SK-N-SH treated with all-trans-retinoic acid at 6 μM for 48 hours (cell line): ENCODE results near the gene RINL.

Source experiments
- ATAC-seq: fragments of 200-7000 bp; cut with Tn5 transposase; 3 replicates; pipeline ENCODE4 v1.9.1; 2020; ENCODE audit warnings: mild to moderate bottlenecking, moderate library complexity
- BACH2 ChIP-seq: fragments of 250-450 bp; sonication (Bioruptor Pico); IDR thresholded peaks from 2 replicates; pipeline ENCODE4 v1.9.0; 2021; ENCODE audit warnings: mild to moderate bottlenecking, borderline replicate concordance
- CREB5 ChIP-seq: fragments of 250-450 bp; sonication (Bioruptor Pico); IDR thresholded peaks from 2 replicates; pipeline ENCODE4 v1.5.1; 2020; ENCODE audit warnings: low read depth, mild to moderate bottlenecking, moderate library complexity
- CSDC2 ChIP-seq: fragments of 250-450 bp; sonication (Bioruptor Pico); IDR thresholded peaks from 2 replicates; pipeline ENCODE4 v1.5.0; 2020; ENCODE audit warnings: mild to moderate bottlenecking, moderate library complexity
- CSRNP3 ChIP-seq: fragments of 250-450 bp; sonication (Bioruptor Pico); IDR thresholded peaks from 2 replicates; pipeline ENCODE4 v1.5.1; 2021; ENCODE audit warnings: mild to moderate bottlenecking, moderate library complexity
- ESRRG ChIP-seq: fragments of 250-450 bp; sonication (Bioruptor Pico); IDR thresholded peaks from 2 replicates; pipeline ENCODE4 v1.6.1; 2021; ENCODE audit warnings: mild to moderate bottlenecking
- OSR1 ChIP-seq: fragments of 250-450 bp; sonication (Bioruptor Pico); IDR thresholded peaks from 2 replicates; pipeline ENCODE4 v1.8.0; 2022; ENCODE audit warnings: moderate library complexity, mild to moderate bottlenecking, inconsistent platforms
- SNAI2 ChIP-seq: fragments of 250-450 bp; sonication (Bioruptor Pico); IDR thresholded peaks from 2 replicates; pipeline ENCODE4 v1.5.0; 2020; ENCODE audit warnings: mild to moderate bottlenecking, moderate library complexity
- TCF4 ChIP-seq: fragments of 250-450 bp; sonication (Bioruptor Pico); IDR thresholded peaks from 2 replicates; pipeline ENCODE4 v1.8.0; 2021; ENCODE audit warnings: mild to moderate bottlenecking, moderate library complexity, borderline replicate concordance
- TOX ChIP-seq: fragments of 250-450 bp; sonication (Bioruptor Pico); IDR thresholded peaks from 2 replicates; pipeline ENCODE4 v1.8.0; 2021; ENCODE audit warnings: mild to moderate bottlenecking, moderate library complexity, borderline replicate concordance
- ZC3H10 ChIP-seq: fragments of 250-450 bp; sonication (Bioruptor Pico); IDR thresholded peaks from 2 replicates; pipeline ENCODE4 v1.5.1; 2021; ENCODE audit warnings: mild to moderate bottlenecking, moderate library complexity
- ZFP3 ChIP-seq: fragments of 250-450 bp; sonication (Bioruptor Pico); IDR thresholded peaks from 2 replicates; pipeline ENCODE4 v1.5.0; 2020; ENCODE audit warnings: mild to moderate bottlenecking, moderate library complexity
- ZNF565 ChIP-seq: fragments of 450-650 bp; formaldehyde crosslinking; conservative IDR thresholded peaks from 2 replicates; pipeline ENCODE4 v1.5.0; 2020; ENCODE audit warnings: low read depth, mild to moderate bottlenecking, moderate library complexity
- ZNF70 ChIP-seq: fragments of 450-650 bp; formaldehyde crosslinking; IDR thresholded peaks from 2 replicates; pipeline ENCODE4 v1.5.0; 2020; ENCODE audit warnings: mild to moderate bottlenecking, moderate library complexity
- TF ChIP-seq, protein P1 (sequence below): fragments of 250-450 bp; sonication (Bioruptor Pico); IDR thresholded peaks from 2 replicates; pipeline ENCODE4 v1.8.0; 2021; ENCODE audit warnings: low read depth, mild to moderate bottlenecking, moderate library complexity, borderline replicate concordance
- TF ChIP-seq, protein P2 (sequence below): fragments of 250-450 bp; sonication (Bioruptor Pico); IDR thresholded peaks from 2 replicates; pipeline ENCODE4 v1.8.0; 2020; ENCODE audit warnings: mild to moderate bottlenecking, moderate library complexity, borderline replicate concordance

The RINL gene

DNA sequence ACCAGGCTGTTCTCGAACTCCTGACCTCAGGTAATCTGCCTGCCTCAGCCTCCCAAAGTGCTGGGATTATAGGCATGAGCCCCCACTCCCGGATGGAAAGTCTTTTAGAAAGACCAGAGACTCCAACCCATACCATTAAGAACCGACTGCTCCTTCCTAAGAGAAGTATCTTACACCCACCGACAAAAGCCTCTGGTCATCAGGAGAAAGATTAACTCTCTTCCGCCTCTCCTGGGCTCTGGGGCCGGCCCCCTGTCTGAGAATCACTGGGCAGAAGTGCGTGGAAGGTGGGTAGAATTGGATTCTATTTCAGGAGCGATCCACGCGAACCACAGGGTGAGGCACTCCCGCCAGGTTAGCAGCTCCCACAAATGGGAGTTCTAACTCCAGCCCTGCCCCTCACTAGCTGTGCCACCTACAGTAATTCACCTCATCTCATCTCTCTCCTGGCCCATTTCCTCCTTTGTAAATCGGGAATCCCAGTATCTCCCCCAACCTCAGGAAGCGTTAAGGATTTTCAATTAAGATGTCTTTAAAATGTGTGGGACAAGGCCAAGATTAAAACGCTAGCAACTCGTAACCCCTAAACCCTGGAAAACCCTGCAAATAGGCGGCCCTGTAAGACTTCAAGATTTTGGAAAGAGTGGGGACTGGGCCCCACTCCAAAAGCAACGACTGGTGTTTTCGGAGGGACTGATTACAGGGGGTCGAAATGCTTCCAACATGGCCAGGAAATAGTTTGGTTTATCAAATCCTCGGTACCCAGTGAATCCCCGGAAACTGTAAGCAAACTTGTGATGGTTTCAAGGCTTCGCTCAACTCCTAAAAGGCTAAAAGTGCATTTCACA lies 29.6 kb downstream of the RINL start:
- no peak for TF ChIP-seq BACH2 (CRISPR knock-in tag)
- ATAC-seq, result no peak

- ATAC-seq, result no peak
Observed at GRCh38 chr19:38846097-38846496, 32.0 kb downstream of the RINL start.

GRCh38 chr19:38845374-38846024 lies 32.6 kb downstream of the RINL start:
- no peak for ATAC-seq
- TF ChIP-seq ZFP3 (CRISPR knock-in tag), result no peak
- TF ChIP-seq BACH2 (CRISPR knock-in tag), result no peak

More at GRCh38 chr19:38846097-38846496, 32.0 kb downstream of the RINL start:
- TF ChIP-seq CREB5 (CRISPR knock-in tag) (no peak), ZFP3 (CRISPR knock-in tag) (no peak), ZNF70 (CRISPR knock-in tag) (no peak), ZNF565 (CRISPR knock-in tag) (no peak), TCF4 (CRISPR knock-in tag) (no peak), OSR1 (no peak), CSRNP3 (CRISPR knock-in tag) (no peak)
- TF ChIP-seq, protein P1, sequence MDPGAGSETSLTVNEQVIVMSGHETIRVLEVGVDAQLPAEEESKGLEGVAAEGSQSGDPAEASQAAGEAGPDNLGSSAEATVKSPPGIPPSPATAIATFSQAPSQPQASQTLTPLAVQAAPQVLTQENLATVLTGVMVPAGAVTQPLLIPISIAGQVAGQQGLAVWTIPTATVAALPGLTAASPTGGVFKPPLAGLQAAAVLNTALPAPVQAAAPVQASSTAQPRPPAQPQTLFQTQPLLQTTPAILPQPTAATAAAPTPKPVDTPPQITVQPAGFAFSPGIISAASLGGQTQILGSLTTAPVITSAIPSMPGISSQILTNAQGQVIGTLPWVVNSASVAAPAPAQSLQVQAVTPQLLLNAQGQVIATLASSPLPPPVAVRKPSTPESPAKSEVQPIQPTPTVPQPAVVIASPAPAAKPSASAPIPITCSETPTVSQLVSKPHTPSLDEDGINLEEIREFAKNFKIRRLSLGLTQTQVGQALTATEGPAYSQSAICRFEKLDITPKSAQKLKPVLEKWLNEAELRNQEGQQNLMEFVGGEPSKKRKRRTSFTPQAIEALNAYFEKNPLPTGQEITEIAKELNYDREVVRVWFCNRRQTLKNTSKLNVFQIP, result no peak

- no peak for ATAC-seq
- TF ChIP-seq TOX (CRISPR knock-in tag), result no peak
- TF ChIP-seq ESRRG (CRISPR knock-in tag), result no peak
- TF ChIP-seq ZFP3 (CRISPR knock-in tag), result no peak
- TF ChIP-seq ZC3H10, result no peak
- no peak for TF ChIP-seq CREB5 (CRISPR knock-in tag)
- TF ChIP-seq ZNF70 (CRISPR knock-in tag), result no peak
- no peak for TF ChIP-seq ZNF565 (CRISPR knock-in tag)
- no peak for TF ChIP-seq SNAI2 (CRISPR knock-in tag)
- no peak for TF ChIP-seq CSDC2 (CRISPR knock-in tag)
- TF ChIP-seq, protein P2, sequence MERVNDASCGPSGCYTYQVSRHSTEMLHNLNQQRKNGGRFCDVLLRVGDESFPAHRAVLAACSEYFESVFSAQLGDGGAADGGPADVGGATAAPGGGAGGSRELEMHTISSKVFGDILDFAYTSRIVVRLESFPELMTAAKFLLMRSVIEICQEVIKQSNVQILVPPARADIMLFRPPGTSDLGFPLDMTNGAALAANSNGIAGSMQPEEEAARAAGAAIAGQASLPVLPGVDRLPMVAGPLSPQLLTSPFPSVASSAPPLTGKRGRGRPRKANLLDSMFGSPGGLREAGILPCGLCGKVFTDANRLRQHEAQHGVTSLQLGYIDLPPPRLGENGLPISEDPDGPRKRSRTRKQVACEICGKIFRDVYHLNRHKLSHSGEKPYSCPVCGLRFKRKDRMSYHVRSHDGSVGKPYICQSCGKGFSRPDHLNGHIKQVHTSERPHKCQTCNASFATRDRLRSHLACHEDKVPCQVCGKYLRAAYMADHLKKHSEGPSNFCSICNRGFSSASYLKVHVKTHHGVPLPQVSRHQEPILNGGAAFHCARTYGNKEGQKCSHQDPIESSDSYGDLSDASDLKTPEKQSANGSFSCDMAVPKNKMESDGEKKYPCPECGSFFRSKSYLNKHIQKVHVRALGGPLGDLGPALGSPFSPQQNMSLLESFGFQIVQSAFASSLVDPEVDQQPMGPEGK (CRISPR knock-in tag), result no peak
- TF ChIP-seq, all 23 proteins: peak for 0
Observed at GRCh38 chr19:38844093-38844686, 33.9 kb downstream of the RINL start.
